HEK293 (cell line): Measurements from ENCODE around the gene STK38.

Experiments used
- CTCF ChIP-seq: fragments of 450-650 bp; formaldehyde crosslinking; IDR thresholded peaks from 2 replicates; pipeline ENCODE4 v1.5.1; 2016; ENCODE audit warnings: missing biosample characterization, missing genetic modification characterization
- INSM2 ChIP-seq: fragments of 450-650 bp; formaldehyde crosslinking; IDR thresholded peaks from 2 replicates; pipeline ENCODE4 v1.5.1; 2016; ENCODE audit warnings: missing biosample characterization, missing genetic modification characterization
- PRDM1 ChIP-seq: fragments of 450-650 bp; formaldehyde crosslinking; IDR thresholded peaks from 2 replicates; pipeline ENCODE4; 2016; ENCODE audit warnings: missing biosample characterization, missing genetic modification characterization
- YY1 ChIP-seq: fragments of 450-650 bp; formaldehyde crosslinking; IDR thresholded peaks from 2 replicates; pipeline ENCODE4 v1.5.1; 2018; ENCODE audit warnings: missing biosample characterization, missing genetic modification characterization
- YY2 ChIP-seq: fragments of 450-650 bp; formaldehyde crosslinking; IDR thresholded peaks from 2 replicates; pipeline ENCODE4 v1.5.1; 2016; ENCODE audit warnings: missing biosample characterization, missing genetic modification characterization
- ZNF140 ChIP-seq: fragments of 450-650 bp; formaldehyde crosslinking; IDR thresholded peaks from 2 replicates; pipeline ENCODE4 v1.5.1; 2016; ENCODE audit warnings: missing biosample characterization, missing genetic modification characterization
- ZNF366 ChIP-seq: fragments of 450-650 bp; formaldehyde crosslinking; conservative IDR thresholded peaks from 2 replicates; pipeline ENCODE4 v1.5.1; 2016; ENCODE audit warnings: missing biosample characterization, missing genetic modification characterization
- ZNF664 ChIP-seq: fragments of 450-650 bp; formaldehyde crosslinking; IDR thresholded peaks from 2 replicates; pipeline ENCODE4 v1.5.1; 2016; ENCODE audit warnings: missing biosample characterization, missing genetic modification characterization
- ZNF670 ChIP-seq: fragments of 450-650 bp; formaldehyde crosslinking; IDR thresholded peaks from 2 replicates; pipeline ENCODE4 v1.5.1; 2016; ENCODE audit warnings: missing biosample characterization, missing genetic modification characterization, low read depth
- ZNF747 ChIP-seq: fragments of 450-650 bp; formaldehyde crosslinking; IDR thresholded peaks from 2 replicates; pipeline ENCODE4 v1.5.1; 2016; ENCODE audit warnings: missing biosample characterization, missing genetic modification characterization
- ZNF777 ChIP-seq: fragments of 450-650 bp; formaldehyde crosslinking; IDR thresholded peaks from 2 replicates; pipeline ENCODE4 v1.5.1; 2017; ENCODE audit warnings: missing biosample characterization, missing genetic modification characterization, borderline replicate concordance
- ZSCAN30 ChIP-seq: fragments of 450-650 bp; IDR thresholded peaks from 2 replicates; pipeline ENCODE4 v1.5.1; 2018; ENCODE audit warnings: missing biosample characterization, mild to moderate bottlenecking, missing genetic modification characterization, moderate library complexity
- TF ChIP-seq, protein P1 (sequence below): fragments of 450-650 bp; formaldehyde crosslinking; IDR thresholded peaks from 2 replicates; pipeline ENCODE4 v1.5.1; 2016; ENCODE audit warnings: missing biosample characterization, missing genetic modification characterization
- TF ChIP-seq, protein P2 (sequence below): fragments of 450-650 bp; formaldehyde crosslinking; optimal IDR thresholded peaks from 2 replicates; pipeline ENCODE3; 2016; ENCODE audit warnings: missing biosample characterization, mild to moderate bottlenecking, missing genetic modification characterization

- no peak for TF ChIP-seq YY2 (tag by site-specific recombination)
- TF ChIP-seq PRDM1 (tag by site-specific recombination) = no peak
- TF ChIP-seq, protein P1, sequence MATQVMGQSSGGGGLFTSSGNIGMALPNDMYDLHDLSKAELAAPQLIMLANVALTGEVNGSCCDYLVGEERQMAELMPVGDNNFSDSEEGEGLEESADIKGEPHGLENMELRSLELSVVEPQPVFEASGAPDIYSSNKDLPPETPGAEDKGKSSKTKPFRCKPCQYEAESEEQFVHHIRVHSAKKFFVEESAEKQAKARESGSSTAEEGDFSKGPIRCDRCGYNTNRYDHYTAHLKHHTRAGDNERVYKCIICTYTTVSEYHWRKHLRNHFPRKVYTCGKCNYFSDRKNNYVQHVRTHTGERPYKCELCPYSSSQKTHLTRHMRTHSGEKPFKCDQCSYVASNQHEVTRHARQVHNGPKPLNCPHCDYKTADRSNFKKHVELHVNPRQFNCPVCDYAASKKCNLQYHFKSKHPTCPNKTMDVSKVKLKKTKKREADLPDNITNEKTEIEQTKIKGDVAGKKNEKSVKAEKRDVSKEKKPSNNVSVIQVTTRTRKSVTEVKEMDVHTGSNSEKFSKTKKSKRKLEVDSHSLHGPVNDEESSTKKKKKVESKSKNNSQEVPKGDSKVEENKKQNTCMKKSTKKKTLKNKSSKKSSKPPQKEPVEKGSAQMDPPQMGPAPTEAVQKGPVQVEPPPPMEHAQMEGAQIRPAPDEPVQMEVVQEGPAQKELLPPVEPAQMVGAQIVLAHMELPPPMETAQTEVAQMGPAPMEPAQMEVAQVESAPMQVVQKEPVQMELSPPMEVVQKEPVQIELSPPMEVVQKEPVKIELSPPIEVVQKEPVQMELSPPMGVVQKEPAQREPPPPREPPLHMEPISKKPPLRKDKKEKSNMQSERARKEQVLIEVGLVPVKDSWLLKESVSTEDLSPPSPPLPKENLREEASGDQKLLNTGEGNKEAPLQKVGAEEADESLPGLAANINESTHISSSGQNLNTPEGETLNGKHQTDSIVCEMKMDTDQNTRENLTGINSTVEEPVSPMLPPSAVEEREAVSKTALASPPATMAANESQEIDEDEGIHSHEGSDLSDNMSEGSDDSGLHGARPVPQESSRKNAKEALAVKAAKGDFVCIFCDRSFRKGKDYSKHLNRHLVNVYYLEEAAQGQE = no peak
- TF ChIP-seq, protein P2, sequence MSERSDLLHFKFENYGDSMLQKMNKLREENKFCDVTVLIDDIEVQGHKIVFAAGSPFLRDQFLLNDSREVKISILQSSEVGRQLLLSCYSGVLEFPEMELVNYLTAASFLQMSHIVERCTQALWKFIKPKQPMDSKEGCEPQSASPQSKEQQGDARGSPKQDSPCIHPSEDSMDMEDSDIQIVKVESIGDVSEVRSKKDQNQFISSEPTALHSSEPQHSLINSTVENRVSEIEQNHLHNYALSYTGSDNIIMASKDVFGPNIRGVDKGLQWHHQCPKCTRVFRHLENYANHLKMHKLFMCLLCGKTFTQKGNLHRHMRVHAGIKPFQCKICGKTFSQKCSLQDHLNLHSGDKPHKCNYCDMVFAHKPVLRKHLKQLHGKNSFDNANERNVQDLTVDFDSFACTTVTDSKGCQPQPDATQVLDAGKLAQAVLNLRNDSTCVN (tag by site-specific recombination) = no peak
- TF ChIP-seq INSM2 (tag by site-specific recombination) = no peak
- no peak for TF ChIP-seq ZNF747
- no peak for TF ChIP-seq ZNF140 (tag by site-specific recombination)
- TF ChIP-seq ZNF777 (tag by site-specific recombination) = no peak
- TF ChIP-seq ZNF670 (tag by site-specific recombination) = no peak
- TF ChIP-seq ZNF366 (tag by site-specific recombination) = no peak
- no peak for TF ChIP-seq ZNF664
- TF ChIP-seq YY1 (tag by site-specific recombination) = no peak
- TF ChIP-seq ZSCAN30 (tag by site-specific recombination) = no peak
- no peak for TF ChIP-seq CTCF (tag by site-specific recombination)
Measured at GRCh38 chr6:36523451-36523850, 23.8 kb downstream of the STK38 start.
